ENCODE results near the gene RNF130.

GRCh38 chr5:180012316-180012715, 59.2 kb downstream of the RNF130 start:
- TF ChIP-seq CTCF (conservative IDR thresholded peaks at IDR 0.05 in 1 of 2, IDR thresholded peaks at IDR 0.05 in 1 of 2; ENCODE audit: low read depth in 1 of 2, low read length in 2 of 2) (no peak), EZH2 (IDR thresholded peaks at IDR 0.05; ENCODE audit: low read length, missing control alignments) (no peak)

All from fibroblast of lung (primary cell).